GM19238 (cell line): Measurements from ENCODE around the gene OSBPL8.
A peak's percentile ranks its signal among the peaks of the same experiment; 100 is the strongest.

Source experiments
- DNase-seq: peaks from one replicate; pipeline ENCODE4 v3.0.0; 2011; ENCODE audit warnings: low spot score; ENCODE audit not compliant: insufficient read length

Gene OSBPL8

GRCh38 chr12:76559400-76560085, at the start of gene OSBPL8:
TSS of gene OSBPL8 (minus strand) at chr12:76559771. CDS start at chr12:76487551, 72,220 bp downstream.
- peak; percentile 76 for DNase-seq

- DNase-seq = no peak
Observed at GRCh38 chr12:76608070-76608469, 48.5 kb upstream of the OSBPL8 start.

GRCh38 chr12:76595056-76595455, 35.5 kb upstream of the OSBPL8 start:
- no peak for DNase-seq

- DNase-seq = no peak
Observed at GRCh38 chr12:76591476-76591875, 31.9 kb upstream of the OSBPL8 start.

- DNase-seq = no peak
Observed at GRCh38 chr12:76590131-76590530, 30.6 kb upstream of the OSBPL8 start.

- no peak for DNase-seq
Observed at GRCh38 chr12:76588881-76589565, 29.5 kb upstream of the OSBPL8 start.

GRCh38 chr12:76587428-76588178, 28.0 kb upstream of the OSBPL8 start:
- DNase-seq = no peak

GRCh38 chr12:76586764-76587395, 27.3 kb upstream of the OSBPL8 start:
- no peak for DNase-seq

GRCh38 chr12:76583301-76583700, 23.7 kb upstream of the OSBPL8 start:
- no peak for DNase-seq

- DNase-seq = no peak
Observed at GRCh38 chr12:76573840-76574373, 14.3 kb upstream of the OSBPL8 start.

GRCh38 chr12:76571256-76571655, 11.7 kb upstream of the OSBPL8 start:
- DNase-seq = no peak

- no peak for DNase-seq
Observed at GRCh38 chr12:76569685-76570604, 10.4 kb upstream of the OSBPL8 start.

GRCh38 chr12:76568888-76569551, 9.4 kb upstream of the OSBPL8 start:
- no peak for DNase-seq

- DNase-seq = no peak
Observed at GRCh38 chr12:76568130-76568529, 8.6 kb upstream of the OSBPL8 start.

- no peak for DNase-seq
Observed at GRCh38 chr12:76563061-76563460, 3.5 kb upstream of the OSBPL8 start.

- DNase-seq = no peak
Observed at GRCh38 chr12:76562130-76562529, 2.6 kb upstream of the OSBPL8 start.

GRCh38 chr12:76560086-76560491, 518 bp upstream of the OSBPL8 start:
- no peak for DNase-seq

- peak; percentile 16 for DNase-seq
Observed at GRCh38 chr12:76558684-76559399, 729 bp downstream of the OSBPL8 start.

- no peak for DNase-seq
Observed at GRCh38 chr12:76556368-76556767, 3.2 kb downstream of the OSBPL8 start.
